T47D (cell line): ENCODE measurements around the gene PCDHB10.
A peak's percentile ranks its signal among the peaks of the same experiment; 100 is the strongest.
"Not testable (repeated sequence)": the region's sequence is repeated elsewhere in the genome, so short reads cannot be mapped to it uniquely, and the experiment has no call there.

Experiments
- DNase-seq, 2 experiments: peaks; one replicate each; pipeline versions ENCODE4 v3.0.0 to v3.0.0-alpha.2; 2011 to 2012; ENCODE audit warnings: low read depth in 1 of 2, low spot score in 1 of 2
- JUND ChIP-seq: IDR thresholded peaks from 2 replicates; pipeline ENCODE4 v1.6.1; 2012; ENCODE audit warnings: low read depth
- in situ Hi-C: cut with HindIII; loops from 2 replicates; pipeline ENCODE4 v1.10.0; 2016; ENCODE audit warnings: low sequenced_read_pairs, low pct_unique_long_range_greater_than_20kb

The PCDHB10 gene

DNA sequence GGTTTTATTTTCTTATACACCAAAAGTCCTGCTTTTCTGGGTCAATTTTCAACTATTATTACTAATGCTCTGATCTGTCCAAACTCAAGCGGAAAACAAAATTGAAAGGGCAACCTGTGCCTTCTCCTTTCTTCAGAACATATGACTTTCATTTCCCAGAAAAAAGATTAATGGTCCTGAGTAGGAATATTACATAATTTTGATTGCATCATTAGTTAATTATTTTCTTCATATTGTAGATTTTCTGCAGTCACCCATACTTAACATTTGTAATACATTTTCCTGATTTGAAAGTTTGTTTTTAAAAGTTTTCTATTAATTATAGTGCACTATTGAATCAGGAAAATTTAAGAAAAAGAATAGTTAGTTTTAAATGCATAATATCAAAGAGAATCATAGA, 16.2 kb upstream of the PCDHB10 start:
- in situ Hi-C loops: no loop called here
- DNase-seq: no peak
- no peak for TF ChIP-seq JUND

DNA sequence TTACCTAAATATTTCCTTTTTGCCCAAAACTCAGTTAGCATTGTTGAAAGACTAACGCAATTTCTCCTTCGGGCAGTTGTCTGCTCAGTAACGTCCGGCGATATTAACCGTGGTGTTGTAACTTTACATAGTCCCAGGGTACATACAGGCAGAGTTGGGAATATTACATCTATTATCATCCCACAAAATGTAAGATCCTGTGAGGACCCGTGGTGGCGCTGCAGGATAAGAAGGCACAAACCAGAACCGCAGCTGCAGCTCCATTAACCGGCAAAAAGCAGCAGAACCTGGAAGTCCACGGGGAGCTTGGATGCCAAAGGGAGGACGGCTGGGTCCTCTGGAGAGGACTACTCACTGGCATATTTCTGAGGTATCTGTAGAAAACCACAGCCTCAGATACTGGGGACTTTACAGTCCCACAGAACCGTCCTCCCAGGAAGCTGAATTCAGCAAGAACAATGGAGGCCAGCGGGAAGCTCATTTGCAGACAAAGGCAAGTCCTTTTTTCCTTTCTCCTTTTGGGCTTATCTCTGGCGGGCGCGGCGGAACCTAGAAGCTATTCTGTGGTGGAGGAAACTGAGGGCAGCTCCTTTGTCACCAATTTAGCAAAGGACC, 14.5 kb upstream of the PCDHB10 start, which contains the start of gene PCDHB8:
Gene PCDHB8, plus strand, starts transcription at position 214 of the 615 bp plus-strand sequence. Its CDS starts 245 bp downstream, at position 459.
- DNase-seq: peak; percentile 80 to 87
- in situ Hi-C loops: not testable (repeated sequence)

DNA sequence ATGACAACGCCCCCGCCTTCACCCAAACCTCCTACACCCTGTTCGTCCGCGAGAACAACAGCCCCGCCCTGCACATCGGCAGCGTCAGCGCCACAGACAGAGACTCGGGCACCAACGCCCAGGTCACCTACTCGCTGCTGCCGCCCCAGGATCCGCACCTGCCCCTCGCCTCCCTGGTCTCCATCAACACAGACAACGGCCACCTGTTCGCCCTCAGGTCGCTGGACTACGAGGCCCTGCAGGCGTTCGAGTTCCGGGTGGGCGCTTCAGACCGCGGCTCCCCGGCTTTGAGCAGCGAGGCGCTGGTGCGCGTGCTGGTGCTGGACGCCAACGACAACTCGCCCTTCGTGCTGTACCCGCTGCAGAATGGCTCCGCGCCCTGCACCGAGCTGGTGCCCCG, 12.8 kb upstream of the PCDHB10 start:
- in situ Hi-C loops, DNase-seq: not testable (repeated sequence)

DNA sequence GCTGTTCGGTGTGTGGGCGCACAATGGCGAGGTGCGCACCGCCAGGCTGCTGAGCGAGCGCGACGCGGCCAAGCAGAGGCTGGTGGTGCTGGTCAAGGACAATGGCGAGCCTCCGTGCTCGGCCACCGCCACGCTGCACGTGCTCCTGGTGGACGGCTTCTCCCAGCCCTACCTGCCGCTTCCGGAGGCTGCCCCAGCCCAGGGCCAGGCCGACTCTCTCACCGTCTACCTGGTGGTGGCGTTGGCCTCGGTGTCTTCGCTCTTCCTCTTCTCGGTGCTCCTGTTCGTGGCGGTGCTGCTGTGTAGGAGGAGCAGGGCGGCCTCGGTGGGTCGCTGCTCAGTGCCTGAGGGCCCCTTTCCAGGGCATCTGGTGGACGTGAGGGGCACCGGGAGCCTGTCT, 12.3 kb upstream of the PCDHB10 start:
- in situ Hi-C loops, DNase-seq: not testable (repeated sequence)

GRCh38 chr5:141180313-141180712, 11.8 kb upstream of the PCDHB10 start:
- in situ Hi-C loops: no loop called here
- no peak for DNase-seq
- no peak for TF ChIP-seq JUND

DNA sequence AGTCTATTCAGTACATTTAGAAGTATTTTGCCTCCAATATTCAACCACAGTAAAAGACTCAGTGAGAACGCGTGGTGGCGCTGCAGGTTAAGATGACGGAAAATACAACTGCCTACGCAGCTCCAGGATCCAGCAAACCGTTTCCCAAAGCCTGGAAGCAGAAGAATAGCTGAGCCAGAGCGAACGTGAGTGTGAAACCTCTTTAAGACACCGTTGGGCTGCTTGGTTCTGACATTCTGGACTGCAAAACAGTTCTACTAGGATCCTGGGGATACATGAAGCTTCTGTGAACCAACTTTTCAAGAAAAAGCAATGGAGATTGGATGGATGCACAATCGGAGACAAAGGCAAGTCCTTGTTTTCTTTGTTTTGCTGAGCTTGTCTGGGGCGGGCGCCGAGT, 9.9 kb upstream of the PCDHB10 start, which contains the start of gene PCDHB16:
Gene PCDHB16, plus strand, starts transcription at position 140 of the 400 bp plus-strand sequence. Its CDS starts 173 bp downstream, at position 313.
- in situ Hi-C loops: no loop called here
- DNase-seq: peak; percentile 59 to 71

GRCh38 chr5:141184117-141184855, 7.9 kb upstream of the PCDHB10 start:
- in situ Hi-C loops, DNase-seq: not testable (repeated sequence)

More for the DNA sequence above, 9.9 kb upstream of the PCDHB10 start, which contains the start of gene PCDHB16:
- no peak for TF ChIP-seq JUND

DNA sequence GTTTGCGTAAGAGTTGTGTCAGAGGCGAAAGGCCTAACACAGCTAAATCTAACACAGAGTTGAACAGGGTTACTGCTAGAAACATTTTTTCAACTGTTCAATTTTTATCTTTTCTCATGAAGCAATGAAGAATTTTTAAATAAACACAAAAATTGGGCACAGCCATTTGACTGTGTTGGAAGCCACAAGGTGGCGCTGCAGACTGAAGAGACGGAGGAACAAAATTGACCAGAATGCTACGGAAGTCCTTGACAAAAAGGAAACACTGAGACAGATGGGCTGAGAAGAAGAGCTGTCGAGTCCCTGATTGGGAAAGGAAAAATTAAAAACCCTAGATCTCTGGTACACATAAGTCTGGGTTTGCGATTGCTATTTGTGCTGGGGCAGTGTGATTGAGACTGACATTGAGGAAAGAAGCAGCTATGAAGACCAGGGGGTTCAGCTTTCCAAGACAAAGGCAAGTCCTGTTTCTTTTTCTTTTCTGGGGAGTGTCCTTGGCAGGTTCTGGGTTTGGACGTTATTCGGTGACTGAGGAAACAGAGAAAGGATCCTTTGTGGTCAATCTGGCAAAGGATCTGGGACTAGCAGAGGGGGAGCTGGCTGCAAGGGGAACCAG, 5.1 kb upstream of the PCDHB10 start, which contains the start of gene PCDHB9:
Gene PCDHB9, plus strand, starts transcription at position 265 of the 616 bp plus-strand sequence. Its CDS starts 158 bp downstream, at position 423.
- no peak for TF ChIP-seq JUND
- peak; percentile 84 to 91 for DNase-seq
- in situ Hi-C loops: no loop called here

GRCh38 chr5:141188682-141189081, 3.5 kb upstream of the PCDHB10 start:
- not testable (repeated sequence) for DNase-seq

DNA sequence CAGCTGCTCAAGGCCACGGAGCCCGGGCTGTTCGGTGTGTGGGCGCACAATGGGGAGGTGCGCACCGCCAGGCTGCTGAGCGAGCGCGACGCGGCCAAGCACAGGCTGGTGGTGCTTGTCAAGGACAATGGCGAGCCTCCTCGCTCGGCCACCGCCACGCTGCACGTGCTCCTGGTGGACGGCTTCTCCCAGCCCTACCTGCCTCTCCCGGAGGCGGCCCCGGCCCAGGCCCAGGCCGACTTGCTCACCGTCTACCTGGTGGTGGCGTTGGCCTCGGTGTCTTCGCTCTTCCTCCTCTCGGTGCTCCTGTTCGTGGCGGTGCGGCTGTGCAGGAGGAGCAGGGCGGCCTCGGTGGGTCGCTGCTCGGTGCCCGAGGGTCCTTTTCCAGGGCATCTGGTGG, 3.0 kb upstream of the PCDHB10 start:
- DNase-seq, in situ Hi-C loops: not testable (repeated sequence)

More at GRCh38 chr5:141188682-141189081, 3.5 kb upstream of the PCDHB10 start:
- in situ Hi-C loops: not testable (repeated sequence)

GRCh38 chr5:141194332-141194731, 2.2 kb downstream of the PCDHB10 start:
- in situ Hi-C loops: not testable (repeated sequence)

DNA sequence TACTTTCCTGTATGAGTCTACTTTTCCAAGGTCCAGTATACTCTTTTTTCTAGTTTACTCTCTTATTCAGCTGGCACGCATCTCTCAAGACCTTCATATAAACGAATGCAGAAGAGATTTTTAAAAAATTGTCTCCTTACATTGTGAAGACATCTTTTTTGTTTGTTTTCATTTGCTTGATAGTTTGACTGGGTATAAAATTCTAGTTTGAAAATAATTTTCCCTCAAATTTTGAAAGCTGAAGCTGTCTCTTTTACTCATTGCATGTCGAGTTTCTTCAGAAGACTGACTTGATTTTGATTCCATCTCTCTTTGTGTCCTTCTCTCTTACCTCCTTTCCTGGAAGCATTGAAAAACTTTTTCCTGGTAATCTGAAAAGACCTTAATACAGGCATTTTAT, 4.2 kb downstream of the PCDHB10 start:
- in situ Hi-C loops: no loop called here
- no peak for TF ChIP-seq JUND
- DNase-seq: no peak

More at GRCh38 chr5:141194332-141194731, 2.2 kb downstream of the PCDHB10 start:
- not testable (repeated sequence) for DNase-seq
